ENCODE data around the gene TOP1. TPM values are rescaled to one million over a fixed set of nuclear protein-coding genes. Genes with fewer than 3 reads are reported as not detected.

Gene TOP1
- total and polyA plus RNA-seq, 9 of the 15 experiments (the other 6 are each of a cell fraction or from before 2014, with no cell fraction given), result 26.4 to 127 (median 39.6) TPM

GRCh38 chr20:41011551-41012067, 17.0 kb upstream of the TOP1 start:
- CTCF ChIA-PET (ENCODE audit: low intra/inter-chr PET ratio), result no interaction called here
- in situ Hi-C loops (cut with MboI) (no loop called here), intact Hi-C loops (cut with micrococcal nuclease) (no loop called here)
- H3K27me3 ChIP-seq (ENCODE audit: control insufficient read depth in 2 of 2, insufficient read depth in 2 of 2, low read length in 2 of 2), result no peaks in the 10 kb centered on the region
- no peaks in the 10 kb centered on the region for H3K36me3 ChIP-seq (ENCODE audit: control insufficient read depth, insufficient read depth, low read length)
- no peak overlapping the region for H2AFZ ChIP-seq (ENCODE audit: low read depth, low read length)
- no peaks in the 10 kb centered on the region for H3K79me2 ChIP-seq (ENCODE audit: control insufficient read depth, insufficient read depth, low read length)
- no peak overlapping the region for H3K27ac ChIP-seq (ENCODE audit: extremely low read depth, low read depth, low read length)
- H4K20me1 ChIP-seq (replicated peaks; ENCODE audit: control insufficient read depth, insufficient read depth, low read length), result no peaks in the 10 kb centered on the region
- H3K9me1 ChIP-seq (ENCODE audit: control insufficient read depth, insufficient read depth, low read length), result no peaks in the 10 kb centered on the region
- H3K4me1 ChIP-seq (replicated peaks in 1 of 2; ENCODE audit: control insufficient read depth in 2 of 2, insufficient read depth in 2 of 2, low read length in 2 of 2), result peaks cover 22 to 31% of the 10 kb centered on the region in 2 experiments
- H3K9me3 ChIP-seq (replicated peaks; ENCODE audit: control insufficient read depth, insufficient read depth, low read depth, low read length), result no peaks in the 10 kb centered on the region
- no peak for FAIRE-seq
- no peak for DNase-seq (ENCODE audit: extremely low read depth in 1 of 4, low spot score in 3 of 4)
- H3K4me3 ChIP-seq, result no peak overlapping the region
- POLR2A ChIA-PET, result interaction anchor here (0.6 kb wide), 1 partner anchor 422 kb away, joined by 3 read pairs; no protein-coding TSS in a partner anchor
- H3K4me2 ChIP-seq (ENCODE audit: insufficient read depth, low read length), result no peak overlapping the region
- no TSS peak for BruUV-seq (replicated peaks)
- no peak for TF ChIP-seq NEUROD1 (IDR thresholded peaks at IDR 0.05; ENCODE audit: borderline replicate concordance, low read depth, low read length, partially characterized antibody)
- TF ChIP-seq, protein P1, sequence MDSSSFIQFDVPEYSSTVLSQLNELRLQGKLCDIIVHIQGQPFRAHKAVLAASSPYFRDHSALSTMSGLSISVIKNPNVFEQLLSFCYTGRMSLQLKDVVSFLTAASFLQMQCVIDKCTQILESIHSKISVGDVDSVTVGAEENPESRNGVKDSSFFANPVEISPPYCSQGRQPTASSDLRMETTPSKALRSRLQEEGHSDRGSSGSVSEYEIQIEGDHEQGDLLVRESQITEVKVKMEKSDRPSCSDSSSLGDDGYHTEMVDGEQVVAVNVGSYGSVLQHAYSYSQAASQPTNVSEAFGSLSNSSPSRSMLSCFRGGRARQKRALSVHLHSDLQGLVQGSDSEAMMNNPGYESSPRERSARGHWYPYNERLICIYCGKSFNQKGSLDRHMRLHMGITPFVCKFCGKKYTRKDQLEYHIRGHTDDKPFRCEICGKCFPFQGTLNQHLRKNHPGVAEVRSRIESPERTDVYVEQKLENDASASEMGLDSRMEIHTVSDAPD (CRISPR knock-in tag; IDR thresholded peaks at IDR 0.05), result no peak
- TF ChIP-seq ZNF398 (CRISPR knock-in tag; IDR thresholded peaks at IDR 0.05), result no peak
- TF ChIP-seq LARP7 (IDR thresholded peaks at IDR 0.05), result no peak
- TF ChIP-seq, protein P2, sequence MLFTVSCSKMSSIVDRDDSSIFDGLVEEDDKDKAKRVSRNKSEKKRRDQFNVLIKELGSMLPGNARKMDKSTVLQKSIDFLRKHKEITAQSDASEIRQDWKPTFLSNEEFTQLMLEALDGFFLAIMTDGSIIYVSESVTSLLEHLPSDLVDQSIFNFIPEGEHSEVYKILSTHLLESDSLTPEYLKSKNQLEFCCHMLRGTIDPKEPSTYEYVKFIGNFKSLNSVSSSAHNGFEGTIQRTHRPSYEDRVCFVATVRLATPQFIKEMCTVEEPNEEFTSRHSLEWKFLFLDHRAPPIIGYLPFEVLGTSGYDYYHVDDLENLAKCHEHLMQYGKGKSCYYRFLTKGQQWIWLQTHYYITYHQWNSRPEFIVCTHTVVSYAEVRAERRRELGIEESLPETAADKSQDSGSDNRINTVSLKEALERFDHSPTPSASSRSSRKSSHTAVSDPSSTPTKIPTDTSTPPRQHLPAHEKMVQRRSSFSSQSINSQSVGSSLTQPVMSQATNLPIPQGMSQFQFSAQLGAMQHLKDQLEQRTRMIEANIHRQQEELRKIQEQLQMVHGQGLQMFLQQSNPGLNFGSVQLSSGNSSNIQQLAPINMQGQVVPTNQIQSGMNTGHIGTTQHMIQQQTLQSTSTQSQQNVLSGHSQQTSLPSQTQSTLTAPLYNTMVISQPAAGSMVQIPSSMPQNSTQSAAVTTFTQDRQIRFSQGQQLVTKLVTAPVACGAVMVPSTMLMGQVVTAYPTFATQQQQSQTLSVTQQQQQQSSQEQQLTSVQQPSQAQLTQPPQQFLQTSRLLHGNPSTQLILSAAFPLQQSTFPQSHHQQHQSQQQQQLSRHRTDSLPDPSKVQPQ (CRISPR knock-in tag; IDR thresholded peaks at IDR 0.05; ENCODE audit: borderline replicate concordance), result no peak
- TF ChIP-seq TCF7 (IDR thresholded peaks at IDR 0.05; ENCODE audit: borderline replicate concordance), result no peak
- no peak for TF ChIP-seq SRSF1 (IDR thresholded peaks at IDR 0.05; ENCODE audit: low read depth, low read length)
- no peak for TF ChIP-seq PPARD (CRISPR knock-in tag; IDR thresholded peaks at IDR 0.05)
- no peak for TF ChIP-seq PML (IDR thresholded peaks at IDR 0.05; ENCODE audit: low read length)
- TF ChIP-seq CREBBP (IDR thresholded peaks at IDR 0.05; ENCODE audit: low read depth, low read length), result no peak
- TF ChIP-seq MAX (CRISPR knock-in tag; IDR thresholded peaks at IDR 0.05), result no peak
- no peak for TF ChIP-seq YBX1 (IDR thresholded peaks at IDR 0.05)
- TF ChIP-seq NFRKB (IDR thresholded peaks at IDR 0.05; ENCODE audit: low read depth), result no peak
- peak overlapping the region in 1 of 2 experiments; percentile 67; a peak in 1 of 4 replicates for H3K9ac ChIP-seq (ENCODE audit: insufficient read depth in 1 of 2, low read depth in 2 of 2, low read length in 2 of 2)
- ATAC-seq, result no peak
- WGBS (ENCODE audit: insufficient coverage, low coverage, missing lambda C conversion rate), result 55% methylated on average over 5 of the region's 5 CpGs
